Memory B cell (primary cell): ENCODE data around the gene SLC2A2.

ENCODE experiments used
- ATAC-seq: fragments of 150-1000 bp; cut with Tn5 transposase; 2 replicates; pipeline ENCODE4 v1.10.0; 2021; ENCODE audit warnings: low read depth, mild to moderate bottlenecking, moderate library complexity
- DNase-seq, 2 donors: peaks; one replicate each; pipeline ENCODE4 v3.0.0; 2022; ENCODE audit warnings: low spot score in 2 of 2
- H3K27ac Mint-ChIP-seq: one replicate; pipeline ENCODE4 v1.8.0; 2022; ENCODE audit warnings: mild to moderate bottlenecking, moderate library complexity, mixed read lengths
- H3K27me3 Mint-ChIP-seq: one replicate; pipeline ENCODE4 v1.8.0; 2022; ENCODE audit warnings: mixed read lengths
- H3K36me3 Mint-ChIP-seq: one replicate; pipeline ENCODE4 v1.8.0; 2022; ENCODE audit warnings: mild to moderate bottlenecking, mixed read lengths
- H3K4me1 Mint-ChIP-seq: one replicate; pipeline ENCODE4 v1.8.0; 2022; ENCODE audit warnings: mixed read lengths
- H3K4me3 Mint-ChIP-seq: one replicate; pipeline ENCODE4 v1.8.0; 2022; ENCODE audit warnings: mild to moderate bottlenecking, moderate library complexity, mixed read lengths
- H3K9me3 Mint-ChIP-seq: one replicate; pipeline ENCODE4 v1.8.0; 2022; ENCODE audit warnings: mixed read lengths

SLC2A2 gene

DNA sequence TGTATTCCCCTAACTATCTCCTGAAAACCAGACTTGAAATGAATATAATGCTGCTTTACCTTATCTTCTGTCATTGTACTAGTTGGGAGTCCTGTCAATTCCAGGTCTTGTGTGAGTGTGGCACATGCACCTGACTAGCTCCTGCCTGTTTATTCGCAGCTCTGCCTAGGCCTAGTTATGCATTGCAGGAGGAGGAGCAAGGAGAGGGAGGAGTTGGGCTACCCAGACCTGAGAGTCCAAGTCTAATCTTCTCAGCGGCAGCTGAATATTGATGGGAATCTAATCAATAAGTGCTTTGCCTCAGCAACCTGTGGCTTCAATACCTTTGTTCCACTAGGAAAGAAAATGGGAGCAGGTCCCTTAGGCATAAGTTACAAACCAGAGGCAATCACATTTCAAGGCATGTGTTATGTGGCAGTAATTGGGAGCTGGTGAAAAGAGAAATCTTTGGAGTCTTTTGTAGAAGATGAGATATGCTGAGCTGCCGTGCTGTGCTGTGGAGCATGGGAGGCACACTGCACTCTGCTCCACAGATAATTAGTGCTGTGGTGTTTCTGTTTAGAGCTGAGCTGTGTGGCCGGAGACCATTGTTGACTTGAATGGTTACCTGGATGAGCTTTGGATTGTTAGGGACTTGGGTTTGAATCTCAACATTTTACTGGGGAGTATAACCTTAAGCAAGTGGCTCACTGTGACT, at the start of gene SLC2A2:
SLC2A2 (minus strand) TSS at position 124 of the 697 bp plus-strand sequence; CDS start at position 74, 50 bp downstream.
- no peaks in the 10 kb centered on the region for H3K4me1 Mint-ChIP-seq
- no peaks in the 10 kb centered on the region for H3K36me3 Mint-ChIP-seq
- no peak within 1 kb of the TSS for H3K27ac Mint-ChIP-seq
- H3K27me3 Mint-ChIP-seq, result peaks cover 6% of the 10 kb centered on the region
- DNase-seq (no peak), ATAC-seq (no peak)
- H3K4me3 Mint-ChIP-seq, result no peak within 1 kb of the TSS
- H3K9me3 Mint-ChIP-seq, result no peaks in the 10 kb centered on the region

DNA sequence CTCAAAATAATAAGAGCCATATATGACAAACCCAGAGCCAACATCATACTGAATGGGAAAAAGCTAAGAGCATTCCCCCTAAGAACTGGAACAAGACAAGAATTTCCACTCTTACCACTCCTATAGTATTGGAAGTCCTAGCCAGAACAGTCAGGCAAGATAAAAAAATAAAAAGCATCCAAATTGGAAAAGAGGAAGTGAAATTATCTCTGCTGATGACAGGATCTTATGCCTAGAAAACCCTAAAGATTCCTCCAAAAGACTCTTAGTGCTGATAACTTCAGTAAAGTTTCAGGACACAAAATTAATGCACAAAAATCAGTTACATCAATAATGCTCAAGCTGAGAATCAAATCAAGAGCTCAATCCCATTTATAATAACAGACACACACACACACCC, 45.9 kb upstream of the SLC2A2 start:
- Mint-ChIP-seq H3K27me3 (peaks cover 2% of the 10 kb centered on the region), H3K36me3 (peaks cover 2% of the 10 kb centered on the region), H3K4me3 (no peak overlapping the region), H3K27ac (no peak overlapping the region), H3K4me1 (no peaks in the 10 kb centered on the region), H3K9me3 (peaks cover 2% of the 10 kb centered on the region)
- ATAC-seq, result no peak
- DNase-seq, result no peak

DNA sequence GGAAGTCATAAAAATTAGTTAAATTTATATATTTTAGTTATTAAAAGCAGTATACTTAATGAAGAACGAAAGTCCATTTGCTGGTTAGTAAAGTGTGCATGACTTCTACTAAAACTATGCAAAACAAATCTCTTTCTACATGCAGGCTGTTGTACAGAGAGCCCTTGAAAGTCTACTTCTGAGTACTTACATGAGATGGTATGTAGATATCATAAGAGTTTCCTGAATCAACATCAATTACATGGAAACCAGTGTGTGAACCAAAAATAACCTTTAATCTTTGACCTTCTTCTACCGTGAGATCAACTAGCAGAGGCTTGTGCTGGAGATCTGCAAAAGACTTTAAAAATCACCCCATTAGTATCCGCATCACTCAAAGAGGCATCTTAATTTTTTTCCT, 42.1 kb upstream of the SLC2A2 start:
- ATAC-seq (no peak), DNase-seq (no peak)
- no peaks in the 10 kb centered on the region for H3K4me1 Mint-ChIP-seq
- H3K27me3 Mint-ChIP-seq, result peaks cover 2% of the 10 kb centered on the region
- H3K9me3 Mint-ChIP-seq, result peaks cover 2% of the 10 kb centered on the region
- no peak overlapping the region for H3K27ac Mint-ChIP-seq
- H3K4me3 Mint-ChIP-seq, result no peak overlapping the region
- peaks cover 2% of the 10 kb centered on the region for H3K36me3 Mint-ChIP-seq

DNA sequence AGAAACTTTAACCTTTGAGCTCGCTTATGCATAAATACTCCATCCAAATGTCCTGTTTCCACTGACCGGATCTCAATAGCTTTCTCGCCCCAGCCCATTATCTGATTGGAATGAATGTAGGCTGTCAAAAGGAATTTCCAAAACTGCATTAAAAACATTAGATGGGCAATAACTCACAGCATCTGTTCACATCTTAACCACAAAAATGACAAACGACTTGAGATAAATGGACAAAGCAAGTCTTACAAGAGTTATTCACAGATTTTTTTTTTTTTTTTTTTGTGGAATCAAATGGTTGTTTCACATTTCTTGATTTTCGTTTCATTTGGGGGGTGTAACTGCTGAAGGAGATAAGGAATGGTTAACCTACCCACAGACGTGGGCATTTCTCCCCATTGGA, 39.7 kb upstream of the SLC2A2 start:
- Mint-ChIP-seq H3K4me1 (no peaks in the 10 kb centered on the region), H3K36me3 (peaks cover 2% of the 10 kb centered on the region), H3K4me3 (no peak overlapping the region), H3K27ac (no peak overlapping the region), H3K9me3 (peaks cover 2% of the 10 kb centered on the region), H3K27me3 (peaks cover 2% of the 10 kb centered on the region)
- ATAC-seq, result no peak
- no peak for DNase-seq

DNA sequence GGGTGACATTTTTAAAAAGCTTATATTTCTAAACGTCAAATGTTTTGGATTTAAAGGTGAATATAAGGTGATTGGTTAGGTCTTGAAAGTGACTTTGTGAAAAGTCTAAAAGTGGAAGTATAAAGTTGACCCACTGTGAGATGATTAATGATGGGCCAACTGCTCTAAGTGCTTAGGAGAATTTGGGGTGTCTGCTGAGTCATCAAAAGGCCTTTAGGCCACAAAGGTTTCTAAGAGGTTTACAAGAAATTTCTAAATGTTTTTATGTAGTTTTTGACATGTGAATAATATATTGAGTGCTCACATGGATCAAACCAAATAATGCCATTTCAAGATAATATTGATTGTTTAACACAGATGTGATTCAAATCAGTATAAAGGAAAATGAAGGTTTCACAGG, 39.2 kb upstream of the SLC2A2 start:
- Mint-ChIP-seq H3K27me3 (peaks cover 2% of the 10 kb centered on the region), H3K4me3 (no peak overlapping the region), H3K27ac (no peak overlapping the region), H3K9me3 (peaks cover 2% of the 10 kb centered on the region), H3K4me1 (no peaks in the 10 kb centered on the region), H3K36me3 (peaks cover 2% of the 10 kb centered on the region)
- DNase-seq, result no peak
- no peak for ATAC-seq

DNA sequence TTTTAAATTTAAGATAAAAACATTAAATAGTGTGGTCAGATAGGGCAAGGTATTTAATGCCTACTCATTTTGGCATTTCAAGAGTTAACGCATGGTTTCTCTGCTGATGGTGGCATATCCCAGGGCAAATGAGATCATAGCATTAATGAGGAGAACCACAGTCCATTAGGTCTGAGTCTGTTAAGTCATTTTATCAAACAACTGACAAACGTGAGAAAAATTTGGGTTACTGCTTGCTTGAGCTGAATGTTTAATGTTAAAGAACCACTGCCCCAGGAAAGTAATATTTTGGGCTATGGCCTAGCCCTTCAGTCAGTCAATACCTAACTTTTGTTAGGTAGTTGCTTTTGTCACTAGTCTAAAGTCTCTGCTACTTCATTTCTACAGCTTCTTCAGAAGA, 37.9 kb upstream of the SLC2A2 start:
- Mint-ChIP-seq H3K36me3 (no peaks in the 10 kb centered on the region), H3K27ac (no peak overlapping the region), H3K4me3 (no peak overlapping the region), H3K9me3 (no peaks in the 10 kb centered on the region), H3K4me1 (no peaks in the 10 kb centered on the region), H3K27me3 (no peaks in the 10 kb centered on the region)
- ATAC-seq, result no peak
- DNase-seq, result no peak

DNA sequence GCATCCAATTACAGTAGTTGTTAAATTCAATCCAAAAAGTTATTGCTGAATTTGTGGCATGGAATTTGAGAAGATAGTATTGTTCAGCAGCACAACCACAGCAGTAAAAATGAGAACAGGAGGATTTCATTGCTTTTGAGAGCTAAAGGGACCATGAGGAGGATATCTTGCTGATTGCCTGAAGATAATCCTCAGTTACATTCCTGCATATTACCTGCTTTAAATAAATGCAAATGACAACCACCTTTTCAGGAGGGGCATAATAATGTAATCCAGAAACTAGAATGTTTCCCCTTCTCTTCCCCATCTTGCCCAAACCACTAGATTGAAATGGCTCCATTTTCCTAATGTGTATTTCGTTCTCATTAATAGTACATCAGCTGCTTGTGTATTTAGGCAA, 35.2 kb upstream of the SLC2A2 start:
- Mint-ChIP-seq H3K4me3 (no peak overlapping the region), H3K27me3 (no peaks in the 10 kb centered on the region), H3K9me3 (no peaks in the 10 kb centered on the region), H3K27ac (no peak overlapping the region), H3K36me3 (no peaks in the 10 kb centered on the region), H3K4me1 (no peaks in the 10 kb centered on the region)
- no peak for ATAC-seq
- no peak for DNase-seq

DNA sequence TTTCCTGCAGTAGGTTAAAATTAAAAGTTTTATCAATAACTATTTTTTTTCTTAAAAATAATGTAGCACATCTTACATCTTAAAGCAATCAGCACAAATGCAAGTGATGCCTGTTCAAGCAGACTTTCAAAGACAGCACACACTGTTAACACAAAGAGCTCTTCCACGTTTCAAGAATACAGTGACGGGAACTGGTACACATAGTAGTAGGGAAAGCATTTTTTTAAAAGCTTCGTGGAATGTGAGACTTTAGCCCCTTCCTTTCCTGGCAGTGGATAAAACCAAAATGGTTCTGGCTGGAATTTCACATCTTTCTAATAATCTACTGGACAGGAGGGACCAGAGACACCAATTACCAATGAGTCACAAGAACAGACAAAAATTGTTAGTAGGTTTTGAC, 33.5 kb upstream of the SLC2A2 start:
- no peaks in the 10 kb centered on the region for H3K27me3 Mint-ChIP-seq
- DNase-seq, result no peak
- no peaks in the 10 kb centered on the region for H3K4me1 Mint-ChIP-seq
- no peak overlapping the region for H3K4me3 Mint-ChIP-seq
- H3K36me3 Mint-ChIP-seq, result no peaks in the 10 kb centered on the region
- no peaks in the 10 kb centered on the region for H3K9me3 Mint-ChIP-seq
- H3K27ac Mint-ChIP-seq, result no peak overlapping the region
- ATAC-seq, result no peak

DNA sequence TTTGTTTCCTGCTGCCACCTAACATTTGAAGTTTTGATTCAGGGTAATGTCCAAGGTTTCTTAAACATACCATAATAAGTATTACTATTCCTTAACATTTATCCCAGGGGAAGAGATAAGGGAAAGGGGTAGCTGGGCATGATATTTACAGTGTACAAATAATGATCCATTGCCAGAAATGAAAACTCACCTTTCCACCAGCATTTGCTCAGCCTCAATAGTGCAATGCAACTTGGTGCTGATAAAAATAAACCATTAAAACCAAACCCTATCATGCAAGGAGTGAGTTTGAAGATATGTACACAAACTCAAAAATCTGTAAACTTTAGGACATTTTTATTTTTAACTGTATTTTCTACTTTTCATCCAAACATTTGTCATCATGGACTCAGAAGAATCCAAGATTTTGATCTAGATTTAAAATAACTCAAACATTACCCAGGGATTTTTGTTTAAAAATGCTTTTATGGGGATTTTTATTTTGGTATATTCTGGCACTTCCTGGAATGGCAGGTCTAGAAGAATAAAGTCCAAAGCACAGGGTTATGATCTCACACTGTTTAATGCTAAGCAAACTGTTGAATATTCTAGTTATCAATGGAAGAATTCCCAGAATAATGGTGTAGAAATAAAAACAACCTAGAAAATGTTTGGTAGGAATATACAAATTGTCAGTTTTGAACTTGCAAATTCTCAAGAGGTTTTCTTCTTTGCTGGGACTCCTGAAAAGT, 32.5 kb upstream of the SLC2A2 start:
- ATAC-seq (no peak), DNase-seq (no peak)
- Mint-ChIP-seq H3K4me3 (no peak overlapping the region), H3K36me3 (no peaks in the 10 kb centered on the region), H3K9me3 (no peaks in the 10 kb centered on the region), H3K4me1 (no peaks in the 10 kb centered on the region), H3K27me3 (no peaks in the 10 kb centered on the region), H3K27ac (no peak overlapping the region)

DNA sequence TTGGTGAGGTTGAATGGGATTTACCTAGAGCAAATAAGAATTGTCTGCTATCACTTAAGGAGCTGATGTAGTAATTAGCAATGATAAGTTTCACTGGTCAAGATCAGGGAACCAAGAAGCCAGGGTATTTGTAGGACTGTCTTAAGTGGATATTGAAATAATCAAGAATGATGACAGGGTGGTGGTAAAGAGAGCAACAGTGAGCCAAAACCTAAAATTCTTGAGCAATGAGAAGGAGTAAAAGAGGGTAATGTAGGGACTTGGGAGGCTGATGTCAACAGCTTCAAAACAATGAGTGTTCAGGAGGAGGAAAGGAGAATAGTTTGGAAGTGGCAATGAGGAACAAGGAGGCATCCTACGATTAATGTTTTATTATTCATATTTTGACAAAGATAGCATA, 31.5 kb upstream of the SLC2A2 start:
- DNase-seq (no peak), ATAC-seq (no peak)
- Mint-ChIP-seq H3K9me3 (no peaks in the 10 kb centered on the region), H3K4me1 (no peaks in the 10 kb centered on the region), H3K27ac (no peak overlapping the region), H3K27me3 (peaks cover 1% of the 10 kb centered on the region), H3K4me3 (no peak overlapping the region), H3K36me3 (no peaks in the 10 kb centered on the region)

DNA sequence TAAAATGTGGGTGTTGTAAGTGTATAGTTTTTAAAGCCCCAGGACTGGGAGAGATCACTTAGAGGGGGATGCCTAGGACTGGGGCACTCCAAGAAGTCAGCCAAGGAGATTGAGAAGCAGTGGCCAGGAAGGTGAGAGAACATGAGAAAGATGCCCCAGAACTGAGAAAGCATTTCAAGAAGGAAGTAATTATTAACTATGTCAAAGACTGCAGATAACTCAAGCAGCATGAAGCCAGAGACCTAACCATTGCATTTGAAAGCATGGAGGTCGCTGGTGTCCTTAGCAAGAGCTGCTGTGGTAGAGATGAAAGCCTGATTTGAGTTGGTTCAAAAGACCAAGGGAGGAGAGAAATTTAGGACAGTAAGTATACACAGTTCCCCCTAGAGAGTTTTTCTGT, 30.6 kb upstream of the SLC2A2 start:
- Mint-ChIP-seq H3K9me3 (no peaks in the 10 kb centered on the region), H3K27ac (no peak overlapping the region), H3K27me3 (peaks cover 1% of the 10 kb centered on the region), H3K4me3 (no peak overlapping the region), H3K36me3 (no peaks in the 10 kb centered on the region), H3K4me1 (no peaks in the 10 kb centered on the region)
- ATAC-seq (no peak), DNase-seq (no peak)

DNA sequence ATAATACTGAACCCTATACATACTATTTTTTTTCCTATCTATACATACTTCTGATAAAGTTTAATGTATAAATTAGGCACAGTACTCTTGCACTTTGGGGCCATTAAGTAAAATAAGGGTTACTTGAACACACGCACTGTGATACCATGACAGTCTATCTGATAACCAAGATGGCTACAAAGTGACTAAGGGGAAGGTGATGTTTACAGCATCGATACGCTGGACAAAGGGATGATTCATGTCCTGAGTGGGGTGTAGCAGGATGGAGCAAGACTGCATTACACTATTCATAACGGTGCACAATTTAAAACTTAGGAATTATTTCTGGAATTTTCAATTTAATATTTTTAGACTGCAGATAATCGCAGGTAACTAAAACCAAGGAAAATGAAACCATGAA, 30.0 kb upstream of the SLC2A2 start:
- Mint-ChIP-seq H3K27me3 (peaks cover 1% of the 10 kb centered on the region), H3K4me3 (no peak overlapping the region), H3K36me3 (no peaks in the 10 kb centered on the region), H3K9me3 (no peaks in the 10 kb centered on the region), H3K27ac (no peak overlapping the region), H3K4me1 (no peaks in the 10 kb centered on the region)
- ATAC-seq (no peak), DNase-seq (no peak)

DNA sequence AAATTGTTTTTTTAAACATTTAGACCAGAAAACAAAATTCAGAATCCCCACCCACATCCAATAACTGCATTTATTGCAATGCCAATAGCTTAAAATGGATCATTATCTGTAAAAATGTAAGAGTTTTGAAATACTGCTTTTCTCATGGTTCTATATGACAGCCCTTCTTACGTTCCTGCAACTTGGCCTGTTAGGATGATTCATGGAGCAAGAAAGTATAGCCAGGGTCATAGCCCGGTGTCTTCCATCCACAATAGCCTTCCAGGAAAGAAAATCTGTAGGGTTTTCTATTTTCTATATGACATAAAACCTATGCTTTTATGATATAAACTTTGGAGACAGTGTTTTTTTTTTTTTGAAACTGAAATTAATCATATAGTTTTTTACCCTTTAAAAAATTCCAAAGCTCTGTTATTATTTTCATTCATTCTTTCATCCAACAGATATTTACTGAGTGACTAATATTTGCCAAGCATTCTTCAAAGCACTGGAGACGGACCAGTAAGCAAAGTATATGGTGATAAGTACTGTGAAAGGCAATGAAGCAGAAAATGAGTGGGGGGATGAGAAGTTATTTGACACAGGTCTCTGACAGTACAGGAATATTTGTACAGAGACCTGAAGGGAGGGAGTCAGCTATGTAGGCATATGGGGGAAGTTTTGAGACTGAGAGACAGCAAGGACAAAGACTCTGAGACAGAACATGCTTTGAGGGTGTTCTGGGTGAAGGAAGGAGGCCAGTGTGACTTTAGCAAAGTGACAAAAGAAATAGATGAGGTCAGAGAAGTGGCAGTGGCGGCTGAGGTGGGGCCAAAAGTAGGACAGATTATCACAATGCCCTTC, 29.0 kb upstream of the SLC2A2 start:
- DNase-seq, result no peak
- ATAC-seq, result no peak
- Mint-ChIP-seq H3K9me3 (no peaks in the 10 kb centered on the region), H3K4me3 (no peak overlapping the region), H3K27me3 (peaks cover 1% of the 10 kb centered on the region), H3K27ac (no peak overlapping the region), H3K4me1 (peaks cover under 1% of the 10 kb centered on the region), H3K36me3 (no peaks in the 10 kb centered on the region)

DNA sequence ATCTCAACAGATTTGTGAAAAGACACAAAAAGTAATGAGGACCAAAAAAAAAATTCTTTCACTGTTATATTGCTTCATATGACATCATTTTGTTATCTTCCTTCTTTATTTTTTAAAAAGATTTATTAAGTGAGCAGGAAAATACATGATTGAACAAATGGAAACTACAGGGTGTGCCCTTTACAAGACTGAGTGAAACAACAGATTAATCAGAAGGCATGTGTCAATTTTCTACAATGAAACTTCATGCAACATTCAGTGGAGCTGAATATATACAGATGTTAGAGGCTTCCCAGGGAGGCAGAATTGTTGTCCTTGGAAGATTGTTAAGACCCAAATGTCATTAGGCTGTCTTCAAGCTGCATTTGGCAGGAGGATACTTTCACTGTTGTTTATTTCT, 28.4 kb upstream of the SLC2A2 start:
- DNase-seq (no peak), ATAC-seq (no peak)
- Mint-ChIP-seq H3K4me1 (peaks cover 4% of the 10 kb centered on the region), H3K36me3 (no peaks in the 10 kb centered on the region), H3K27me3 (peaks cover 1% of the 10 kb centered on the region), H3K27ac (no peak overlapping the region), H3K4me3 (no peak overlapping the region), H3K9me3 (no peaks in the 10 kb centered on the region)
